H1 (cell line): ENCODE measurements around the gene TXNL4A. TPM values are rescaled to one million over a fixed set of nuclear protein-coding genes. Genes with fewer than 3 reads are reported as not detected.

ENCODE experiments used
- CTCF ChIA-PET: fragments of 300-600 bp; sonication (Branson Sonifier 250); formaldehyde crosslinking; loops from one replicate; lab custom pipeline; 2021; ENCODE audit not compliant: partially characterized antibody; lab: Charles Lee
- POLR2A ChIA-PET: fragments of 300-600 bp; sonication (Branson Sonifier 250); formaldehyde crosslinking; loops from one replicate; lab custom pipeline; 2021; ENCODE audit warnings: inconsistent platforms; ENCODE audit not compliant: partially characterized antibody; lab: Charles Lee
- DNase-seq, 2 experiments: peaks; one replicate each; pipeline versions ENCODE4 v3.0.0 to v3.0.0-alpha.2; 2010 to 2022; ENCODE audit warnings: low spot score in 2 of 2, low read depth in 1 of 2, mixed read lengths in 1 of 2
- FAIRE-seq: peaks from 2 replicates; lab custom pipeline; 2011; peaks lifted over from hg19 to GRCh38; lab: Jason Lieb, UNC
- H2AFZ ChIP-seq: 2 replicates; pipeline ENCODE4 v1.8.1; 2012; ENCODE audit warnings: low read length, inconsistent platforms
- H2AK5ac ChIP-seq: 2 replicates; pipeline ENCODE4 v1.6.1; 2013; ENCODE audit warnings: low read depth, low read length
- H2BK120ac ChIP-seq: replicated peaks from 2 replicates; pipeline ENCODE3; 2013; ENCODE audit warnings: low read depth, low read length, inconsistent platforms
- H2BK12ac ChIP-seq: 2 replicates; pipeline ENCODE4 v1.6.1; 2013; ENCODE audit warnings: low read depth, low read length
- H2BK15ac ChIP-seq: 2 replicates; pipeline ENCODE4 v1.6.1; 2013; ENCODE audit warnings: low read length
- H2BK20ac ChIP-seq: 2 replicates; pipeline ENCODE4 v1.6.1; 2013; ENCODE audit warnings: low read length
- H2BK5ac ChIP-seq: 2 replicates; pipeline ENCODE4 v1.6.1; 2013; ENCODE audit warnings: low read depth, low read length
- H3K14ac ChIP-seq: 2 replicates; pipeline ENCODE4 v1.6.1; 2013; ENCODE audit warnings: inconsistent platforms; ENCODE audit not compliant: insufficient read length
- H3K18ac ChIP-seq: 2 replicates; pipeline ENCODE4 v1.6.1; 2013; ENCODE audit warnings: low read length; ENCODE audit errors: extremely low read depth
- H3K23ac ChIP-seq: 2 replicates; pipeline ENCODE4 v1.6.1; 2013; ENCODE audit warnings: inconsistent platforms; ENCODE audit not compliant: insufficient read length
- H3K23me2 ChIP-seq: 2 replicates; pipeline ENCODE4 v1.6.1; 2013; ENCODE audit warnings: low read depth, low read length
- H3K27ac ChIP-seq: 2 replicates; pipeline ENCODE4 v1.6.1; 2011; ENCODE audit warnings: low read depth, low read length, inconsistent platforms
- H3K27me3 ChIP-seq, 4 experiments: replicated peaks in 1 of 4; 1 replicate in 1 of 4; 2 replicates in 3 of 4; pipeline versions ENCODE4 v1.6.1 to v1.8.1; 2011 to 2013; ENCODE audit warnings: low read length in 3 of 4, mild to moderate bottlenecking in 3 of 4, inconsistent platforms in 2 of 4, mixed read lengths in 2 of 4, moderate library complexity in 1 of 4; ENCODE audit not compliant: control insufficient read depth in 3 of 4, insufficient read depth in 3 of 4; ENCODE audit errors: extremely low read depth in 1 of 4
- H3K36me3 ChIP-seq, 4 experiments: 2 replicates each; pipeline versions ENCODE4 v1.6.1 to v1.8.1; 2011 to 2013; ENCODE audit warnings: mild to moderate bottlenecking in 4 of 4, low read length in 3 of 4, moderate library complexity in 2 of 4, control low read depth in 1 of 4, inconsistent platforms in 1 of 4; ENCODE audit not compliant: insufficient read depth in 4 of 4, control insufficient read depth in 2 of 4
- H3K4ac ChIP-seq: replicated peaks from 2 replicates; pipeline ENCODE3; 2013; ENCODE audit warnings: low read length, low read depth, mixed read lengths, inconsistent platforms; ENCODE audit not compliant: insufficient read length
- H3K4me1 ChIP-seq, 4 experiments: replicated peaks in 1 of 4; 1 replicate in 1 of 4; 2 replicates in 3 of 4; pipeline versions ENCODE4 v1.6.1 to v1.8.1; 2011 to 2013; ENCODE audit warnings: low read length in 3 of 4, inconsistent platforms in 2 of 4, mixed read lengths in 1 of 4; ENCODE audit not compliant: insufficient read depth in 4 of 4, control insufficient read depth in 3 of 4
- H3K4me2 ChIP-seq, 2 experiments: 2 replicates each; pipeline versions ENCODE4 v1.6.1 to v1.8.1; 2011 to 2013; ENCODE audit warnings: low read depth in 2 of 2, low read length in 2 of 2, control low read depth in 1 of 2, inconsistent platforms in 1 of 2, mild to moderate bottlenecking in 1 of 2; ENCODE audit not compliant: insufficient read depth in 1 of 2
- H3K4me3 ChIP-seq, 4 experiments: fragments of 200-600, 300-600 bp in 1 of 4; sonication (generic), shearing (Covaris generic), sonication (Bioruptor Twin) in 1 of 4; 2 replicates each; pipeline versions ENCODE4 v1.5.1 to v1.8.1; 2011 to 2016; ENCODE audit warnings: low read length in 4 of 4, low read depth in 3 of 4, control low read depth in 2 of 4, inconsistent platforms in 2 of 4, mild to moderate bottlenecking in 2 of 4, mixed read lengths in 1 of 4, moderate library complexity in 1 of 4; ENCODE audit not compliant: insufficient read depth in 2 of 4; ENCODE audit errors: extremely low read depth in 1 of 4
- H3K56ac ChIP-seq: replicated peaks from 2 replicates; pipeline ENCODE3; 2013; ENCODE audit warnings: low read depth, mild to moderate bottlenecking, mixed read lengths, low read length, inconsistent platforms; ENCODE audit not compliant: insufficient read length
- H3K79me1 ChIP-seq: 2 replicates; pipeline ENCODE4 v1.6.1; 2013; ENCODE audit warnings: low read depth, low read length, control low read depth
- H3K79me2 ChIP-seq, 2 experiments: 2 replicates each; pipeline versions ENCODE4 v1.6.1 to v1.8.1; 2012 to 2013; ENCODE audit warnings: low read length in 2 of 2, mild to moderate bottlenecking in 2 of 2, inconsistent platforms in 1 of 2; ENCODE audit not compliant: insufficient read depth in 2 of 2, control insufficient read depth in 1 of 2
- H3K9ac ChIP-seq, 4 experiments: replicated peaks in 1 of 4; 1 replicate in 1 of 4; 2 replicates in 3 of 4; pipeline versions ENCODE4 v1.6.1 to v1.8.1; 2011 to 2013; ENCODE audit warnings: low read depth in 3 of 4, low read length in 3 of 4, control low read depth in 2 of 4, mild to moderate bottlenecking in 2 of 4, moderate library complexity in 2 of 4, inconsistent platforms in 1 of 4; ENCODE audit errors: extremely low read depth in 1 of 4
- H3K9me3 ChIP-seq, 2 experiments: 2 replicates each; pipeline versions ENCODE4 v1.6.1 to v1.8.1; 2012 to 2013; ENCODE audit warnings: mild to moderate bottlenecking in 2 of 2, moderate library complexity in 2 of 2, control low read depth in 1 of 2, inconsistent platforms in 1 of 2, low read depth in 1 of 2, low read length in 1 of 2, mixed read lengths in 1 of 2; ENCODE audit not compliant: insufficient read depth in 2 of 2
- H4K20me1 ChIP-seq, 2 experiments: replicated peaks in 1 of 2; 2 replicates each; pipeline versions ENCODE3 to v1.8.1; 2011 to 2013; ENCODE audit warnings: inconsistent platforms in 2 of 2, low read length in 2 of 2, mild to moderate bottlenecking in 1 of 2; ENCODE audit not compliant: insufficient read depth in 2 of 2, control insufficient read depth in 1 of 2
- H4K5ac ChIP-seq: 2 replicates; pipeline ENCODE4 v1.6.1; 2013; ENCODE audit warnings: low read length, low read depth, mixed read lengths, inconsistent platforms; ENCODE audit not compliant: insufficient read length
- H4K8ac ChIP-seq: 2 replicates; pipeline ENCODE4 v1.8.0; 2013; ENCODE audit warnings: mild to moderate bottlenecking, moderate library complexity, low read length, inconsistent platforms; ENCODE audit not compliant: insufficient read depth; ENCODE audit errors: extremely low read depth
- H4K91ac ChIP-seq: replicated peaks from 2 replicates; pipeline ENCODE3; 2013; ENCODE audit warnings: low read length, mixed read lengths, inconsistent platforms; ENCODE audit not compliant: insufficient read length
- CHD1 ChIP-seq: IDR thresholded peaks from 2 replicates; pipeline ENCODE4 v1.6.1; 2012; ENCODE audit warnings: low read depth, low read length, improper control_type of control experiment
- EZH2 ChIP-seq: fragments of 200-600 bp; sonication (generic); IDR thresholded peaks from 2 replicates; pipeline ENCODE4 v1.7.1; 2012; ENCODE audit warnings: low read depth, mild to moderate bottlenecking, moderate library complexity, low read length, inconsistent platforms; ENCODE audit not compliant: severe bottlenecking
- WGBS, 2 experiments: shearing (Covaris generic) in 1 of 2; methylation state at CpG; one replicate each; pipeline versions ENCODE4 v1.1.6 to v1.1.7; 2013 to 2015; ENCODE audit warnings: low lambda C conversion rate in 2 of 2, mixed read lengths in 2 of 2, inconsistent platforms in 1 of 2, low coverage in 1 of 2, missing lambda C conversion rate in 1 of 2; ENCODE audit not compliant: insufficient replicate concordance in 2 of 2, insufficient coverage in 1 of 2, insufficient read length in 1 of 2; ENCODE audit errors: extremely low coverage in 1 of 2, missing lambda C conversion rate in 1 of 2; 5-methylcytosine and 5-hydroxymethylcytosine counted together
- polyA plus RNA-seq, 7 experiments: library from polyadenylated mRNA; depleted of rRNA in 3 of 7; stranded (reverse) in 5 of 7; unstranded in 2 of 7; fragments of >200 nt in 5 of 7; fragments of 200-250 nt in 2 of 7; gene quantifications; 1 replicate in 5 of 7; 2 replicates in 1 of 7; 4 replicates in 1 of 7; pipeline versions ENCODE4 v1.2.1 to v1.2.3, GENCODE V29; 2011 to 2013; ENCODE audit warnings: missing spikeins in 2 of 7, mixed read lengths in 2 of 7
- total RNA-seq: library from RNA; stranded (reverse); fragmentation: NEBNext Ultra II Directional; extraction: Animal tissue kit (Norgen Biotek cat#: 25700); gene quantifications from 2 replicates; pipeline ENCODE4 v1.2.1, GENCODE V29; 2021

TXNL4A gene
- total and polyA plus RNA-seq, 2 of the 8 experiments (the other 6 are each of a cell fraction or from before 2014, with no cell fraction given): 169 to 181 TPM

- peak overlapping the region; percentile 58 to 77 for H3K4me2 ChIP-seq
- H2BK120ac ChIP-seq: no peak overlapping the region
- ChIA-PET CTCF (interaction anchor here (0.6 to 3.1 kb wide), 3 partner anchors 12 to 191 kb away, joined by 3 to 15 read pairs (median 4); no protein-coding TSS in a partner anchor), POLR2A (interaction anchor here (1.0 to 2.0 kb wide), 3 partner anchors 10 to 18 kb away, joined by 3 to 8 read pairs (median 5); no protein-coding TSS in a partner anchor)
- no peak overlapping the region for H3K18ac ChIP-seq
- no peaks in the 10 kb centered on the region for H3K9me3 ChIP-seq
- no peak overlapping the region for H2BK5ac ChIP-seq
- H3K36me3 ChIP-seq: no peaks in the 10 kb centered on the region
- no peak overlapping the region for H3K27ac ChIP-seq
- peaks cover 1 to 12% (median 8%) of the 10 kb centered on the region in 4 experiments for H3K4me1 ChIP-seq
- no peak for FAIRE-seq
- no peak overlapping the region for H2BK12ac ChIP-seq
- TF ChIP-seq CHD1 (no peak), EZH2 (no peak)
- no peak overlapping the region for H3K14ac ChIP-seq
- H2BK15ac ChIP-seq: no peak overlapping the region
- peaks cover 14% of the 10 kb centered on the region; the same call in 1 of the 2 replicates for H3K23me2 ChIP-seq
- H3K56ac ChIP-seq: no peak overlapping the region
- no peak overlapping the region for H2BK20ac ChIP-seq
- H4K20me1 ChIP-seq: peaks cover 4 to 13% of the 10 kb centered on the region in 2 experiments
- no peak overlapping the region for H2AK5ac ChIP-seq
- WGBS, 2 experiments: 85% methylated on average over 12 of the region's 12 CpGs; no CpG with 5 or more reads in 1 of the 2 experiments
- peaks cover 0 to 6% of the 10 kb centered on the region in 2 experiments; a peak in 1 of 4 replicates for H3K79me2 ChIP-seq
- peaks cover 3% of the 10 kb centered on the region; the same call in 1 of the 2 replicates for H3K79me1 ChIP-seq
- no peak overlapping the region for H3K9ac ChIP-seq
- H3K23ac ChIP-seq: no peak overlapping the region
- no peak overlapping the region for H3K4ac ChIP-seq
- H4K8ac ChIP-seq: no peak overlapping the region
- H4K91ac ChIP-seq: no peak overlapping the region
- H3K4me3 ChIP-seq: peak overlapping the region in 1 of 4 experiments; percentile 84; a peak in 4 of 8 replicates
- no peak overlapping the region for H4K5ac ChIP-seq
- no peak for DNase-seq
- no peak overlapping the region for H2AFZ ChIP-seq
- peaks cover 10 to 41% (median 35%) of the 10 kb centered on the region in 4 experiments for H3K27me3 ChIP-seq
Measured at GRCh38 chr18:79949697-79950487, 38.5 kb downstream of the TXNL4A start.
